ENCODE measurements around the gene DECR2.
"Not testable (repeated sequence)": the region's sequence is repeated elsewhere in the genome, so short reads cannot be mapped to it uniquely, and the experiment has no call there.

DECR2 gene

GRCh38 chr16:405548-406506, 4.1 kb downstream of the DECR2 start:
- no peak for DNase-seq

- no peak for DNase-seq
These were observed 5.6 kb downstream of the DECR2 start for GRCh38 chr16:407253-407652.

- no peak for DNase-seq
These were observed 9.0 kb downstream of the DECR2 start for GRCh38 chr16:410516-411178.

- DNase-seq = no peak
These were observed 10.0 kb downstream of the DECR2 start for GRCh38 chr16:411576-412265.

- DNase-seq = no peak
These were observed 12.9 kb downstream of the DECR2 start for GRCh38 chr16:414395-415169.

GRCh38 chr16:415170-415498, 13.4 kb downstream of the DECR2 start:
- DNase-seq = not testable (repeated sequence)

- DNase-seq = not testable (repeated sequence)
These were observed 20.5 kb downstream of the DECR2 start for GRCh38 chr16:422179-422578.

- DNase-seq = no peak
These were observed 22.4 kb downstream of the DECR2 start for GRCh38 chr16:424033-424622.

- DNase-seq = peak in 1 of 2 experiments; percentile 43
These were observed 23.0 kb downstream of the DECR2 start for GRCh38 chr16:424623-425081.

- peak; percentile 34 to 89 for DNase-seq
These were observed 23.5 kb downstream of the DECR2 start, which contains the start of gene RAB11FIP3 for GRCh38 chr16:425082-425718. Gene RAB11FIP3, plus strand, starts transcription at chr16:425649. Its CDS starts 358 bp downstream, at chr16:426007.

GRCh38 chr16:425740-426114, 24.0 kb downstream of the DECR2 start:
- peak in 1 of 2 experiments; percentile 73 for DNase-seq

GRCh38 chr16:426115-426905, 24.6 kb downstream of the DECR2 start:
- peak in 1 of 2 experiments; percentile 47 for DNase-seq

GRCh38 chr16:426906-427249, 25.2 kb downstream of the DECR2 start:
- no peak for DNase-seq

GRCh38 chr16:427250-427649, 25.6 kb downstream of the DECR2 start:
- no peak for DNase-seq

- no peak for DNase-seq
These were observed 29.2 kb downstream of the DECR2 start for GRCh38 chr16:430904-431303.

GRCh38 chr16:440627-441026, 38.9 kb downstream of the DECR2 start:
- DNase-seq = no peak

GRCh38 chr16:441447-441846, 39.8 kb downstream of the DECR2 start:
- DNase-seq = no peak

GRCh38 chr16:442976-443375, 41.3 kb downstream of the DECR2 start:
- no peak for DNase-seq

- no peak for DNase-seq
These were observed 42.3 kb downstream of the DECR2 start for GRCh38 chr16:444027-444426.

GRCh38 chr16:445566-445965, 43.9 kb downstream of the DECR2 start:
- DNase-seq = no peak

GRCh38 chr16:450385-450784, 48.7 kb downstream of the DECR2 start:
- DNase-seq = no peak

All from NCI-H526 (cell line).